ENCODE data around the gene B3GNT4.

- TF ChIP-seq CTCF (conservative IDR thresholded peaks at IDR 0.05; ENCODE audit: low read length) (no peak), EZH2phosphoT487 (IDR thresholded peaks at IDR 0.05; ENCODE audit: borderline replicate concordance, low read depth, low read length) (no peak)
These were observed 20.5 kb upstream of the B3GNT4 start, which contains the start of gene LRRC43 for GRCh38 chr12:122182887-122183587.

Measured in OCI-LY7 (cell line).